ENCODE results near the gene GFRA1.

The GFRA1 gene

DNA sequence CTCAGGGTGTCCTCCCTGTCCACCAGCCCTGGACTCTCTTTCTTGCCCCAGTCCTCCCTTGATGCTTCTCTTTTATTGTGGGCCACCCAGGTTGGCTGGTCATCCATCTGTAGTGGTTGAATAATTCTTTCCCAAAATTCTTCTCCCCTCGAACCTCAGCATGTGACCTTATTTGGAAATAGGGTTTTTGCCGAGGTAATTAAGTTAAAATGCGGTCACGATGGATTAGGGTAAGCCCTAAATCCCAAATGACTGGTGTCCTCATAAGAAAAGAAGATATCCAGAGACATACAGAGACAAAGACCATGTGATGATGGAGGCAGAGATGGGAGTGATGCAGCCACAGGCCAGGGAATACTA lies 74.3 kb downstream of the GFRA1 start:
- no peaks in the 10 kb centered on the region for H3K79me2 ChIP-seq (ENCODE audit: insufficient read depth, low read length)
- no peak overlapping the region for H3K9ac ChIP-seq (ENCODE audit: low read depth, low read length)
- no peaks in the 10 kb centered on the region for H3K27me3 ChIP-seq (ENCODE audit: insufficient read depth, low read length, poor library complexity)
- no peaks in the 10 kb centered on the region for H3K4me1 ChIP-seq (ENCODE audit: insufficient read depth, low read length)
- no peak overlapping the region for H3K4me3 ChIP-seq (ENCODE audit: low read depth in 1 of 2, low read length in 2 of 2)
- no peaks in the 10 kb centered on the region for H3K9me3 ChIP-seq (ENCODE audit: insufficient read depth, low read length, severe bottlenecking)
- TF ChIP-seq, protein P1, sequence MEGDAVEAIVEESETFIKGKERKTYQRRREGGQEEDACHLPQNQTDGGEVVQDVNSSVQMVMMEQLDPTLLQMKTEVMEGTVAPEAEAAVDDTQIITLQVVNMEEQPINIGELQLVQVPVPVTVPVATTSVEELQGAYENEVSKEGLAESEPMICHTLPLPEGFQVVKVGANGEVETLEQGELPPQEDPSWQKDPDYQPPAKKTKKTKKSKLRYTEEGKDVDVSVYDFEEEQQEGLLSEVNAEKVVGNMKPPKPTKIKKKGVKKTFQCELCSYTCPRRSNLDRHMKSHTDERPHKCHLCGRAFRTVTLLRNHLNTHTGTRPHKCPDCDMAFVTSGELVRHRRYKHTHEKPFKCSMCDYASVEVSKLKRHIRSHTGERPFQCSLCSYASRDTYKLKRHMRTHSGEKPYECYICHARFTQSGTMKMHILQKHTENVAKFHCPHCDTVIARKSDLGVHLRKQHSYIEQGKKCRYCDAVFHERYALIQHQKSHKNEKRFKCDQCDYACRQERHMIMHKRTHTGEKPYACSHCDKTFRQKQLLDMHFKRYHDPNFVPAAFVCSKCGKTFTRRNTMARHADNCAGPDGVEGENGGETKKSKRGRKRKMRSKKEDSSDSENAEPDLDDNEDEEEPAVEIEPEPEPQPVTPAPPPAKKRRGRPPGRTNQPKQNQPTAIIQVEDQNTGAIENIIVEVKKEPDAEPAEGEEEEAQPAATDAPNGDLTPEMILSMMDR (IDR thresholded peaks at IDR 0.05; ENCODE audit: borderline replicate concordance, extremely low read depth, low read length, poor library complexity, severe bottlenecking), result no peak
- no peak for TF ChIP-seq EZH2 (IDR thresholded peaks at IDR 0.05; ENCODE audit: borderline replicate concordance, low read depth, low read length, severe bottlenecking)
- no peaks in the 10 kb centered on the region for H3K36me3 ChIP-seq (ENCODE audit: insufficient read depth, low read length)
- no peak for ATAC-seq (ENCODE audit: insufficient read depth, low read depth)
- no peak overlapping the region for H3K4me2 ChIP-seq (ENCODE audit: insufficient read depth, low read length)
- H2AFZ ChIP-seq (ENCODE audit: low read depth, low read length), result no peak overlapping the region
- H4K20me1 ChIP-seq (ENCODE audit: insufficient read depth, low read length), result no peaks in the 10 kb centered on the region
- no peak overlapping the region for H3K27ac ChIP-seq (ENCODE audit: low read length)
- no peak for DNase-seq

DNA sequence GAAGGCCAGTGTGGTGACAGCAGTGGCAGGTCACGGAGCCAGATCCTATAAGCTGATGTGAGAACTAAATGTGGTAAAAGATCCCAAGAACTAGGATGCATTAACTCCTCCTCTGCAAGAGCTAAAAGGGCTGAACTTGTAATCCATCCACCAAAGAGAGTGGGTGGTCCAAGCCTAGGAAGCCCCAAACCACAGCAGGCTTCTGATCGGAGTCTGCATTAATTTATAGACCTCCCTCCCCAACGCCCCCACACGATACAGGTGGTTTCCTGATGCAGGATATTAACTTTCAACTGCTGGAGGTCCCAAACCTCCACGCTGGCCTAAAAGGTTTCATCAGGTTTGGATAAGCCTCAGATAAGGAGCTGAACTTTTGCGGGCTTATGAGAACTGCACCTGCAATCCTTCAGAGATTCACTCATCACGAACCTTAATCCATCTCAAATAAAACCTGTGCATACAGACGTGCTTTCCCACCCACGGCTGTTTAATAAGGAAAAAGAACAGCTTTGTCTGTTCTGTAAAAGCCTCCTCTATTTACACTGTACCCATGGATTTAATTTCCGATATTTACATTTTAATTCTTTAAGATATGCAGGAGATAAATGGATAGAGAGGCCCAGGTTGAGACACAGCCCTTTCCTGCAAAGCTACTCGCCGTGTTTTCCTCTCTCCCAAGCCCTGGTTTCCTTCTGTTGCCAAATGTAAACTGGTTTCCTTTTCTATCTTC lies 74.9 kb downstream of the GFRA1 start:
- Histone ChIP-seq H3K27me3 (ENCODE audit: insufficient read depth, low read length, poor library complexity) (no peaks in the 10 kb centered on the region), H3K9ac (ENCODE audit: low read depth, low read length) (no peak overlapping the region), H3K4me1 (ENCODE audit: insufficient read depth, low read length) (no peaks in the 10 kb centered on the region), H3K9me3 (ENCODE audit: insufficient read depth, low read length, severe bottlenecking) (no peaks in the 10 kb centered on the region), H3K4me2 (ENCODE audit: insufficient read depth, low read length) (no peak overlapping the region), H3K79me2 (ENCODE audit: insufficient read depth, low read length) (no peaks in the 10 kb centered on the region), H3K36me3 (ENCODE audit: insufficient read depth, low read length) (no peaks in the 10 kb centered on the region), H2AFZ (ENCODE audit: low read depth, low read length) (no peak overlapping the region), H3K27ac (ENCODE audit: low read length) (no peak overlapping the region), H3K4me3 (ENCODE audit: low read depth in 1 of 2, low read length in 2 of 2) (no peak overlapping the region), H4K20me1 (ENCODE audit: insufficient read depth, low read length) (no peaks in the 10 kb centered on the region)
- TF ChIP-seq EZH2 (IDR thresholded peaks at IDR 0.05; ENCODE audit: borderline replicate concordance, low read depth, low read length, severe bottlenecking), result no peak
- TF ChIP-seq, protein P1 (IDR thresholded peaks at IDR 0.05; ENCODE audit: borderline replicate concordance, extremely low read depth, low read length, poor library complexity, severe bottlenecking), result no peak
- DNase-seq (no peak), ATAC-seq (ENCODE audit: insufficient read depth, low read depth) (no peak)

DNA sequence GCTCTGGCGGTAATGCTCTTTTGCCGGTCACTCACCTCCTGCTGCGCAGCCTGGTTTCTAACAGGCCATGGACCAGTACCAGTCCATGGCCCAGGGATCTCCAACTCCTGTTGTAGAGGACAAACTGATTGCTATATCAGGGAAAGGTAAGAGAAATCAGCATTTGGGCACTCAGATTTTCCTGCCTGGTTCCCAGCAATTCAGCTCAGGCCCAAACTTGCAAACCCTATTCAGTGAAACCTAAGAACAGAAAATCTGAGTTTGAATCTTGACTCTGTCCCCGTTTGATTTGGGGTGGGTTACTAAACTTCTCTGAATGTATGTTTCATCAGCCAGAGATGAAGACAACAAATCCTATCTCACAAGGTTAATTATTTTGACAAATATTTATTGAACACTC lies 77.4 kb downstream of the GFRA1 start:
- Histone ChIP-seq H3K79me2 (ENCODE audit: insufficient read depth, low read length) (no peaks in the 10 kb centered on the region), H4K20me1 (ENCODE audit: insufficient read depth, low read length) (no peaks in the 10 kb centered on the region), H3K9me3 (ENCODE audit: insufficient read depth, low read length, severe bottlenecking) (no peaks in the 10 kb centered on the region), H3K4me1 (ENCODE audit: insufficient read depth, low read length) (no peaks in the 10 kb centered on the region), H3K4me3 (ENCODE audit: low read depth in 1 of 2, low read length in 2 of 2) (no peak overlapping the region), H3K27ac (ENCODE audit: low read length) (no peak overlapping the region), H2AFZ (ENCODE audit: low read depth, low read length) (no peak overlapping the region), H3K4me2 (ENCODE audit: insufficient read depth, low read length) (no peak overlapping the region), H3K9ac (ENCODE audit: low read depth, low read length) (no peak overlapping the region), H3K27me3 (ENCODE audit: insufficient read depth, low read length, poor library complexity) (no peaks in the 10 kb centered on the region), H3K36me3 (ENCODE audit: insufficient read depth, low read length) (no peaks in the 10 kb centered on the region)
- no peak for ATAC-seq (ENCODE audit: insufficient read depth, low read depth)
- TF ChIP-seq EZH2 (IDR thresholded peaks at IDR 0.05; ENCODE audit: borderline replicate concordance, low read depth, low read length, severe bottlenecking), result no peak
- TF ChIP-seq, protein P1 (IDR thresholded peaks at IDR 0.05; ENCODE audit: borderline replicate concordance, extremely low read depth, low read length, poor library complexity, severe bottlenecking), result no peak
- DNase-seq, result no peak
